SK-N-SH treated with all-trans-retinoic acid at 6 μM for 48 hours (cell line): ENCODE results near the gene TTC32.

ENCODE experiments used
- ARNTL ChIP-seq: fragments of 450-650 bp; formaldehyde crosslinking; IDR thresholded peaks from 2 replicates; pipeline ENCODE4 v1.5.0; 2020; ENCODE audit warnings: low read depth, mild to moderate bottlenecking, moderate library complexity, borderline replicate concordance
- CSDC2 ChIP-seq: fragments of 250-450 bp; sonication (Bioruptor Pico); IDR thresholded peaks from 2 replicates; pipeline ENCODE4 v1.5.0; 2020; ENCODE audit warnings: mild to moderate bottlenecking, moderate library complexity
- ESRRG ChIP-seq: fragments of 250-450 bp; sonication (Bioruptor Pico); IDR thresholded peaks from 2 replicates; pipeline ENCODE4 v1.6.1; 2021; ENCODE audit warnings: mild to moderate bottlenecking
- POU6F1 ChIP-seq: fragments of 250-450 bp; sonication (Bioruptor Pico); IDR thresholded peaks from 2 replicates; pipeline ENCODE4 v1.8.0; 2021; ENCODE audit warnings: low read depth, mild to moderate bottlenecking, moderate library complexity, borderline replicate concordance
- TOX ChIP-seq: fragments of 250-450 bp; sonication (Bioruptor Pico); IDR thresholded peaks from 2 replicates; pipeline ENCODE4 v1.8.0; 2021; ENCODE audit warnings: mild to moderate bottlenecking, moderate library complexity, borderline replicate concordance
- ZC3H10 ChIP-seq: fragments of 250-450 bp; sonication (Bioruptor Pico); IDR thresholded peaks from 2 replicates; pipeline ENCODE4 v1.5.1; 2021; ENCODE audit warnings: mild to moderate bottlenecking, moderate library complexity
- ZFP30 ChIP-seq: fragments of 450-650 bp; formaldehyde crosslinking; IDR thresholded peaks from 2 replicates; pipeline ENCODE4 v1.5.0; 2022; ENCODE audit warnings: mild to moderate bottlenecking, moderate library complexity
- TF ChIP-seq, protein P1 (sequence below): fragments of 250-450 bp; sonication (Bioruptor Pico); IDR thresholded peaks from 2 replicates; pipeline ENCODE4 v1.5.0; 2020; ENCODE audit warnings: mild to moderate bottlenecking, moderate library complexity

GRCh38 chr2:19916385-19916950, 14.7 kb upstream of the TTC32 start:
- TF ChIP-seq TOX (CRISPR knock-in tag) (no peak), POU6F1 (CRISPR knock-in tag) (no peak), ZFP30 (no peak), ARNTL (CRISPR knock-in tag) (no peak), ESRRG (CRISPR knock-in tag) (no peak), CSDC2 (CRISPR knock-in tag) (no peak), ZC3H10 (CRISPR knock-in tag) (no peak)
- TF ChIP-seq, protein P1, sequence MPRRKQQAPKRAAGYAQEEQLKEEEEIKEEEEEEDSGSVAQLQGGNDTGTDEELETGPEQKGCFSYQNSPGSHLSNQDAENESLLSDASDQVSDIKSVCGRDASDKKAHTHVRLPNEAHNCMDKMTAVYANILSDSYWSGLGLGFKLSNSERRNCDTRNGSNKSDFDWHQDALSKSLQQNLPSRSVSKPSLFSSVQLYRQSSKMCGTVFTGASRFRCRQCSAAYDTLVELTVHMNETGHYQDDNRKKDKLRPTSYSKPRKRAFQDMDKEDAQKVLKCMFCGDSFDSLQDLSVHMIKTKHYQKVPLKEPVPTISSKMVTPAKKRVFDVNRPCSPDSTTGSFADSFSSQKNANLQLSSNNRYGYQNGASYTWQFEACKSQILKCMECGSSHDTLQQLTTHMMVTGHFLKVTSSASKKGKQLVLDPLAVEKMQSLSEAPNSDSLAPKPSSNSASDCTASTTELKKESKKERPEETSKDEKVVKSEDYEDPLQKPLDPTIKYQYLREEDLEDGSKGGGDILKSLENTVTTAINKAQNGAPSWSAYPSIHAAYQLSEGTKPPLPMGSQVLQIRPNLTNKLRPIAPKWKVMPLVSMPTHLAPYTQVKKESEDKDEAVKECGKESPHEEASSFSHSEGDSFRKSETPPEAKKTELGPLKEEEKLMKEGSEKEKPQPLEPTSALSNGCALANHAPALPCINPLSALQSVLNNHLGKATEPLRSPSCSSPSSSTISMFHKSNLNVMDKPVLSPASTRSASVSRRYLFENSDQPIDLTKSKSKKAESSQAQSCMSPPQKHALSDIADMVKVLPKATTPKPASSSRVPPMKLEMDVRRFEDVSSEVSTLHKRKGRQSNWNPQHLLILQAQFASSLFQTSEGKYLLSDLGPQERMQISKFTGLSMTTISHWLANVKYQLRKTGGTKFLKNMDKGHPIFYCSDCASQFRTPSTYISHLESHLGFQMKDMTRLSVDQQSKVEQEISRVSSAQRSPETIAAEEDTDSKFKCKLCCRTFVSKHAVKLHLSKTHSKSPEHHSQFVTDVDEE (CRISPR knock-in tag), result no peak
